Upper lobe of left lung (tissue), 6 donors: ENCODE data around the gene CSPG4. TPM values are rescaled to one million over a fixed set of nuclear protein-coding genes. Genes with fewer than 3 reads are reported as not detected.

Source experiments
- ATAC-seq, 2 donors: fragments of 200-7000 bp; cut with Tn5 transposase; one replicate each; pipeline ENCODE4 v1.9.1; 2022; ENCODE audit warnings: mild to moderate bottlenecking in 2 of 2, moderate library complexity in 2 of 2; ENCODE audit not compliant: low FRiP score in 2 of 2
- DNase-seq, 2 donors: peaks; one replicate each; pipeline ENCODE4 v3.0.0-alpha.2; 2019 to 2020
- H3K27ac ChIP-seq, 4 donors: fragments of 200-600 bp; sonication (generic); one replicate each; pipeline ENCODE4 v1.5.1; 2016 to 2019
- H3K27me3 ChIP-seq, 4 donors: fragments of 200-600 bp; sonication (generic); one replicate each; pipeline ENCODE4 v1.5.1; 2017 to 2019
- H3K36me3 ChIP-seq, 4 donors: fragments of 200-600 bp; sonication (generic); one replicate each; pipeline ENCODE4 v1.5.1; 2016 to 2019
- H3K4me1 ChIP-seq, 4 donors: fragments of 200-600 bp; sonication (generic); one replicate each; pipeline ENCODE4 v1.5.1; 2018 to 2019
- H3K4me3 ChIP-seq, 4 donors: fragments of 200-600 bp; sonication (generic); one replicate each; pipeline ENCODE4 v1.5.1; 2017 to 2019; ENCODE audit warnings: mild to moderate bottlenecking in 2 of 4, moderate library complexity in 1 of 4
- H3K9me3 ChIP-seq, 4 donors: fragments of 200-600 bp; sonication (generic); one replicate each; pipeline ENCODE4 v1.5.1; 2018 to 2019
- CTCF ChIP-seq, 6 experiments: fragments of 450-650 bp in 4 of 6; fragments of 200-600 bp in 2 of 6; sonication (generic) in 2 of 6; IDR thresholded peaks; one replicate each; pipeline ENCODE4 v1.5.1; 2016 to 2019; ENCODE audit warnings: antibody characterized with exemption in 6 of 6
- EP300 ChIP-seq, 4 donors: sonication (generic); formaldehyde crosslinking; IDR thresholded peaks; one replicate each; pipeline ENCODE4 v1.5.1; 2017; ENCODE audit warnings: antibody characterized with exemption in 4 of 4, control low read depth in 2 of 4
- POLR2A ChIP-seq, 4 donors: fragments of 450-650 bp; IDR thresholded peaks; one replicate each; pipeline ENCODE4 v1.5.1; 2016 to 2017; ENCODE audit warnings: antibody characterized with exemption in 4 of 4, mild to moderate bottlenecking in 2 of 4
- POLR2AphosphoS5 ChIP-seq, 2 donors: sonication (generic); formaldehyde crosslinking; IDR thresholded peaks; one replicate each; pipeline ENCODE4 v1.5.1; 2017; ENCODE audit warnings: antibody characterized with exemption in 2 of 2
- WGBS, 2 donors: methylation state at CpG; one replicate each; pipeline ENCODE4 v1.1.5; 2017 to 2018; 5-methylcytosine and 5-hydroxymethylcytosine counted together
- total RNA-seq, 6 donors: library from RNA; depleted of rRNA in 4 of 6; stranded (reverse); fragments of >200 nt in 4 of 6; gene quantifications; one replicate each; pipeline versions ENCODE4 v1.1.0 to v1.2.1, GENCODE V29; 2016 to 2021
- donor health status: DM: no; HTN: no; CAD: no; lungs with moderate emphysema.
- donor health status: DM: no; HTN: yes; CAD: no; lungs with severe emphysema.

CSPG4 gene
- total RNA-seq, 6 donors from 2014 or later = 8.5 to 38.3 (median 17.7) TPM

- Histone ChIP-seq H3K9me3 (no peaks in the 10 kb centered on the region), H3K4me1 (peaks cover 7 to 19% (median 14%) of the 10 kb centered on the region in 4 donors), H3K27ac (no peak overlapping the region), H3K4me3 (no peak overlapping the region), H3K27me3 (no peaks in the 10 kb centered on the region), H3K36me3 (no peaks in the 10 kb centered on the region)
- TF ChIP-seq POLR2AphosphoS5 (IDR thresholded peaks at IDR 0.05) (no peak), POLR2A (IDR thresholded peaks at IDR 0.05) (no peak), CTCF (IDR thresholded peaks at IDR 0.05) (no peak), EP300 (IDR thresholded peaks at IDR 0.05) (no peak)
- DNase-seq (no peak), ATAC-seq (no peak)
- WGBS, 2 donors = 92 to 93% methylated on average over 2 to 14 of the region's 15 CpGs
These were observed 12.5 kb upstream of the CSPG4 start for GRCh38 chr15:75725006-75725718.

- Histone ChIP-seq H3K36me3 (no peaks in the 10 kb centered on the region), H3K4me1 (peaks cover 7 to 19% (median 14%) of the 10 kb centered on the region in 4 donors), H3K4me3 (no peak overlapping the region), H3K27me3 (no peaks in the 10 kb centered on the region), H3K27ac (peak overlapping the region; percentile 36 to 67 (median 59)), H3K9me3 (no peaks in the 10 kb centered on the region)
- WGBS, 2 donors = 25 to 33% methylated on average over 8 to 9 of the region's 9 CpGs
- TF ChIP-seq POLR2A (IDR thresholded peaks at IDR 0.05) (no peak), POLR2AphosphoS5 (IDR thresholded peaks at IDR 0.05) (no peak), CTCF (IDR thresholded peaks at IDR 0.05) (no peak), EP300 (IDR thresholded peaks at IDR 0.05) (no peak)
- DNase-seq (peak in 1 of 2 donors; percentile 85), ATAC-seq (peak; percentile 79 to 95)
These were observed 11.4 kb upstream of the CSPG4 start for GRCh38 chr15:75723847-75724660.

GRCh38 chr15:75723171-75723846, 10.7 kb upstream of the CSPG4 start:
- ATAC-seq (peak in 1 of 2 donors; percentile 35), DNase-seq (no peak)
- TF ChIP-seq POLR2A (IDR thresholded peaks at IDR 0.05) (no peak), POLR2AphosphoS5 (IDR thresholded peaks at IDR 0.05) (no peak), EP300 (IDR thresholded peaks at IDR 0.05) (no peak), CTCF (IDR thresholded peaks at IDR 0.05) (no peak)
- Histone ChIP-seq H3K4me3 (no peak overlapping the region), H3K36me3 (no peaks in the 10 kb centered on the region), H3K4me1 (peaks cover 7 to 19% (median 14%) of the 10 kb centered on the region in 4 donors), H3K27me3 (no peaks in the 10 kb centered on the region), H3K27ac (peak overlapping the region in 3 of 4 donors; percentile 58 to 67 (median 60)), H3K9me3 (no peaks in the 10 kb centered on the region)
- 66 to 73% methylated on average over 8 of the region's 8 CpGs for WGBS, 2 donors

GRCh38 chr15:75721923-75722870, 9.5 kb upstream of the CSPG4 start:
- Histone ChIP-seq H3K4me3 (no peak overlapping the region), H3K4me1 (peaks cover 7 to 19% (median 14%) of the 10 kb centered on the region in 4 donors), H3K27ac (peak overlapping the region in 1 of 4 donors; percentile 13), H3K36me3 (no peaks in the 10 kb centered on the region), H3K27me3 (no peaks in the 10 kb centered on the region), H3K9me3 (no peaks in the 10 kb centered on the region)
- ATAC-seq = no peak
- no peak for DNase-seq
- TF ChIP-seq EP300 (IDR thresholded peaks at IDR 0.05) (no peak), CTCF (IDR thresholded peaks at IDR 0.05) (no peak), POLR2AphosphoS5 (IDR thresholded peaks at IDR 0.05) (no peak), POLR2A (IDR thresholded peaks at IDR 0.05) (no peak)
- 86 to 90% methylated on average over 8 to 14 of the region's 14 CpGs for WGBS, 2 donors
